ENCODE data around the gene SPTBN5.

The SPTBN5 gene

DNA sequence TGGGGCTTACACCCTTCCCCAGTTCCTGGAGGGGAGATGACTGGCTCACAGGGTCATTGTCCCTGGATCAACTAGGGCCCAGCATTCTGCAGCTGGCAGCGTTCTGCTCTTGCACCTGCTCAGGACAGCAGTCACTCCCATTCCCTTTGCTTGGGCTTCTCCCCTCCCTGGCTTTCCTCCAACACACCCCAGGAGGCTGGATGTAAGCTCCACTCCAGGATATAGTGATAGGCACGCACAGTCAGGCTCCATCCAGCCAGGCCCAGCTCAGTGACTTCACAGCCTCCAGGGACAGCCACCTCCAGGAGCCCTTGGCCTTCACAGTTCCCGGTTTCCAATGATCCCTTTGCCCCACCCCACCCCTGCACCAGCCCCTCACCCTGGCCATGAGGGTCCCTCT lies 1.9 kb downstream of the SPTBN5 start:
- no peak overlapping the region for H3K4me3 ChIP-seq
- peaks cover 50 to 86% (median 78%) of the 10 kb centered on the region in 10 experiments for H3K4me1 ChIP-seq
- H4K20me1 ChIP-seq, result no peaks in the 10 kb centered on the region; a peak in 1 of 22 replicates
- H3K9me3 ChIP-seq (replicated peaks in 1 of 11), result no peaks in the 10 kb centered on the region
- H3K27me3 ChIP-seq, result no peaks in the 10 kb centered on the region
- H3K27ac ChIP-seq, result no peak overlapping the region
- peak overlapping the region in 9 of 11 experiments; percentile 89 to 97 (median 94); a peak in 17 of 22 replicates for H3K4me2 ChIP-seq
- no peak overlapping the region; a peak in 2 of 22 replicates for H3K9ac ChIP-seq
- H3K36me3 ChIP-seq, result no peaks in the 10 kb centered on the region; a peak in 1 of 22 replicates
- TF ChIP-seq Cebpa-rat (IDR thresholded peaks at IDR 0.05), result no peak

DNA sequence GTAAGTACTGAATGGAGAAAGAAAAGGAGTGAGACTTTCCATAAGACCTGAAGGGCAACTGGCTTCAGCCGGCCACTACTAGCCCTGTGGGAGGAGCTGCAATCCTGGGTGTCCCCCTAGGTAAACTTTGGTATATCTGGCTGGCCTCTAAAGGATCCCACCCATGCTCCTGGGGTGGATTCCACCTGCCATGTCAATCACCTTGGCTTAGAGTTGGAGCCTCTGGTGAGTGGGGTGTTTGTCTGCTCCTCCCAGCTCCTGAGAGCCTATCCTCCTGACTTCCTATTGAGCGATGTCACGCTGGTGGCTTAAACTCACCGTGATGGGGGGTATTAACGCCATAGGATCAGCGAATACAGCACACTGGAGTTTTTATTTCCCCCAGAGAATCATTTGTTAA lies 2.6 kb downstream of the SPTBN5 start:
- no peak overlapping the region for H3K27ac ChIP-seq
- TF ChIP-seq Cebpa-rat (IDR thresholded peaks at IDR 0.05), result no peak
- H3K9ac ChIP-seq, result no peak overlapping the region
- H4K20me1 ChIP-seq, result no peaks in the 10 kb centered on the region; a peak in 1 of 22 replicates
- H3K27me3 ChIP-seq, result no peaks in the 10 kb centered on the region
- H3K9me3 ChIP-seq (replicated peaks in 1 of 11), result no peaks in the 10 kb centered on the region
- no peak overlapping the region for H3K4me3 ChIP-seq
- peaks cover 50 to 79% (median 70%) of the 10 kb centered on the region in 10 experiments for H3K4me1 ChIP-seq
- H3K4me2 ChIP-seq, result peak overlapping the region in 6 of 11 experiments; percentile 91 to 95 (median 94); a peak in 7 of 22 replicates
- H3K36me3 ChIP-seq, result no peaks in the 10 kb centered on the region

DNA sequence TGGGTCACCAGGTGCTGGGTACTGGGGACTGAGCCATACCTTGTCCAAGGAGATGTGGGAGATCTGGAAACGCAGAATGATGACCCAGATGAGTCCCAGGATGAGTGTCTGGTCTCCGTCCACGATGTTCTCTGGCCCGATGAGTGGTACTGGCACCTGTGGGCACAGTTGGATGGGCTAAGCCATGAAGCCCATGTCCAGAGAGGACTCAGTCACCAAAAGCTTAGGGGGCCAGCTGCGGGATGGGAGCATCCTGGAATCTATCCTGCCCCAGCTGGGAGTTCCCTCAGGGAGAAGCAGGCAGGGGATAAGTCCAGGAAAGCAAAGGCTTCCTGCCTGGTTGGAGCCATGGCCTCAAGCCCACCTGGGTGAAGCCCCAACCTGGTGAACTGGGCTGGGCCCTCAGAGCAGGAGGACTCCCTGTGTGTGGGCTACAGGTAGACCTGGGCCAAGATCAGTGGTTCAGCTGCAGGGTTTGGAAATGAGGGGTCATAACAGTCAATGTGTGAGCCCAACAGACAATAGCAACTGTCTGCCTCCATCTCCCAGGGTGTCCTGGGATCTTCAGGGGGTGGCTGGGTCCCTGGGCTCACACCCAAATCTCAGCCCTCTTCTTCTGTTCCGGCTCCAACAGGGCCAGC lies 3.7 kb downstream of the SPTBN5 start:
- H4K20me1 ChIP-seq, result no peaks in the 10 kb centered on the region; a peak in 1 of 22 replicates
- peaks cover 50 to 74% (median 61%) of the 10 kb centered on the region in 10 experiments for H3K4me1 ChIP-seq
- H3K4me3 ChIP-seq, result no peak overlapping the region
- no peaks in the 10 kb centered on the region for H3K36me3 ChIP-seq
- peak overlapping the region in 2 of 11 experiments; percentile 72; a peak in 2 of 22 replicates for H3K4me2 ChIP-seq
- H3K9ac ChIP-seq, result no peak overlapping the region
- H3K27me3 ChIP-seq, result no peaks in the 10 kb centered on the region
- no peak for TF ChIP-seq Cebpa-rat (IDR thresholded peaks at IDR 0.05)
- H3K9me3 ChIP-seq (replicated peaks in 1 of 11), result no peaks in the 10 kb centered on the region
- H3K27ac ChIP-seq, result no peak overlapping the region

DNA sequence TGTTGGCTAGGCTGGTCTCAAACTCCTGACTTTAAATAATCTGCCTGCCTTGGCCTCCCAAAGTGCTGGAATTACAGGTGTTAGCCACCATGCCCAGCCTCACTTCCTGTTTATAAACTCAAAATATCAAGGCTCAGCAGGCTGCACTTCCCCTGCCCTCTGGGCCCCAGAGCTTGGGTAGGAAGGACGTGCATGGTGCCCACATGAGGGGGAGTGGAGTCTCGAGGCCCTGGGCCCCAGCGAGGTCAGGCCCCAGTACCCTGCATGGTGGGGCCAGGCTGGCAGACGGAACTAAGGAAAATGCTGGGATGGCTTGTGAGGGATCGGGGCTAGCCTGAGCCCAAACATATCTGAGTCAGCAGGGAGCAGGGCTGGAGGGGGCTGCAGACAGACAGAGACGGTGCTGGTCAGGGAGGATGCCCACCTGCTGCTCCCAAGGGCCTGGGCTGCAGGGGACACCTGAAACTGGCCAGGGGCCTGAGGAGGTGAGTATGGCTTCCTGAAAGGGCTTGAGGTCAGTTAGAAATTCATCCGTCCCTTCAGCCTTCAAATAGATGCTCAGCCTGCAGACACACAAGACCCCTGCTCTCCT lies 5.1 kb downstream of the SPTBN5 start:
- no peaks in the 10 kb centered on the region for H3K9me3 ChIP-seq (replicated peaks in 1 of 11)
- peaks cover 36 to 60% (median 47%) of the 10 kb centered on the region in 10 experiments for H3K4me1 ChIP-seq
- TF ChIP-seq Cebpa-rat (IDR thresholded peaks at IDR 0.05), result no peak
- H3K9ac ChIP-seq, result no peak overlapping the region
- peak overlapping the region in 5 of 11 experiments; percentile 5 to 36 (median 11); a peak in 3 of 22 replicates for H3K27ac ChIP-seq
- H3K27me3 ChIP-seq, result no peaks in the 10 kb centered on the region
- peak overlapping the region in 1 of 10 experiments; percentile 29; a peak in 1 of 20 replicates for H3K4me3 ChIP-seq
- no peaks in the 10 kb centered on the region; a peak in 1 of 22 replicates for H4K20me1 ChIP-seq
- no peaks in the 10 kb centered on the region for H3K36me3 ChIP-seq
- H3K4me2 ChIP-seq, result peak overlapping the region; percentile 54 to 80 (median 72)

DNA sequence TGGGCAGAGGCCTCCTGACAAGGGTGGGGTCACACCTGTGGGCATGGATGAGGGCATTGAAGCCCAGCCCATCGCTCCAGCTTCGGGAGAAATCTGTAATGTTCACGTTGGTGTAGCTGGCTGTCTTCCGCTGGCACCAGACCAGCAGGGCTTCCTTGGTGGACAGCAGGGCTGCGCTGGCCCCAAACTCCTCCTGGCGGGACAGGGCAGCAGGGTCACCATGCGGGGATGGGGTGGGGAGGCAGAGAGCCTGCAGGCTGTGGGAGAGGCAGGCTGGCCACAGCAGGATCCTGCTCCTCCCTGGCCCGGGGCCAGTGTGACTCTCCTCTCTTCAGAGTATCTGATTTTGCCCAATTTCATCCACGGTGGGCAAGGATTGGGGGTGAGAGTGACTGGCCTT lies 6.0 kb downstream of the SPTBN5 start:
- Histone ChIP-seq H3K4me1 (peaks cover 34 to 60% (median 47%) of the 10 kb centered on the region in 10 experiments), H3K4me3 (no peak overlapping the region), H3K4me2 (peak overlapping the region; percentile 54 to 80 (median 72); a peak in 20 of 22 replicates), H3K9me3 (replicated peaks in 1 of 11) (no peaks in the 10 kb centered on the region), H3K9ac (no peak overlapping the region), H3K27ac (no peak overlapping the region), H4K20me1 (peaks cover 0 to 7% (median 0%) of the 10 kb centered on the region in 11 experiments; a peak in 4 of 22 replicates), H3K36me3 (no peaks in the 10 kb centered on the region), H3K27me3 (no peaks in the 10 kb centered on the region)
- no peak for TF ChIP-seq Cebpa-rat (IDR thresholded peaks at IDR 0.05)

DNA sequence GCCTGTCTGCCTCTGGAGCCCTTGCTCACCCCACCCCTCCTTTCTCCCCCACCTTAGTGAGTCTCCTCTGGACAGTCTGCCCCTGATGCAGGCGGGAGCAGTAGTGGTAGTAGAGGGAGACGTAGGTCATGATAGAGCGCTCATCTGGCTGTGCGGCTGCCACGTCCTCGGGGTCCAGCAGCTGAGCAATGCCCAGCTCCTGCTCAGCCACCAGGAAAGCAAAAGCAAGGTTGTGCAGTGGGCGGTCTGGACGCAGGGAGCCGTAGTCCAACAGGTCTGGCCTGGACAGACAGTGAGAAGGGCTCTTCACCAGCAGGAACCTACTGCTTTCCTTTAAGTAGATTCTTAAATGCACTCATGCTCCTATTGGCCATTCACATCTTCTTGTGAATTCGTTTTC lies 6.7 kb downstream of the SPTBN5 start:
- Histone ChIP-seq H4K20me1 (peaks cover 0 to 9% (median 0%) of the 10 kb centered on the region in 11 experiments; a peak in 4 of 22 replicates), H3K4me3 (no peak overlapping the region), H3K9me3 (replicated peaks in 1 of 11) (no peaks in the 10 kb centered on the region), H3K27ac (no peak overlapping the region), H3K36me3 (no peaks in the 10 kb centered on the region), H3K27me3 (peaks cover 0 to 7% (median 0%) of the 10 kb centered on the region in 11 experiments; a peak in 3 of 22 replicates), H3K4me2 (no peak overlapping the region), H3K4me1 (peaks cover 29 to 60% (median 47%) of the 10 kb centered on the region in 10 experiments), H3K9ac (no peak overlapping the region)
- no peak for TF ChIP-seq Cebpa-rat (IDR thresholded peaks at IDR 0.05)

DNA sequence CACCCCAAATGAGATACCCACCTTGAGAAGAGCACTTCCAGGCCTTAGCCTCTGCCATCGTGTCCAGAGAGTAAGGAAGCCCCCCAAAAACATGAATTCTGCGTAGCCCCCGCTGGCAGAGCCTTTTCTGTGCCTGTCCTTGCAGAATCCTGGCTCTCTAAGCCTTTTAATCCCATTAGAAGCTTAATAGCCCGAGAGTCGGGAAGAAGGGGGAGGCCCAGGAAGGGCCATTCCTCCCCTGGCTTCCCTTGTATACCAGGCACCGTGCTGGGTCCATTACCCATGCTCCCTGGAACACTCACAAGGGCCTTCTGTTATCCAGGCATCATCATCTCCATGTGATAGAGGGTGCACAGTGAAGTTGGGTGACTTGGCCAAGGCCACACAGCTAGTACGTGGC lies 7.1 kb downstream of the SPTBN5 start:
- no peak for TF ChIP-seq Cebpa-rat (IDR thresholded peaks at IDR 0.05)
- peaks cover 0 to 9% (median 0%) of the 10 kb centered on the region in 11 experiments; a peak in 4 of 22 replicates for H4K20me1 ChIP-seq
- no peaks in the 10 kb centered on the region for H3K36me3 ChIP-seq
- no peak overlapping the region for H3K4me2 ChIP-seq
- peaks cover 25 to 57% (median 43%) of the 10 kb centered on the region in 10 experiments for H3K4me1 ChIP-seq
- H3K9me3 ChIP-seq (replicated peaks in 1 of 11), result no peaks in the 10 kb centered on the region
- no peak overlapping the region for H3K4me3 ChIP-seq
- no peak overlapping the region for H3K9ac ChIP-seq
- H3K27me3 ChIP-seq, result peaks cover 0 to 10% (median 2%) of the 10 kb centered on the region in 11 experiments; a peak in 16 of 22 replicates
- H3K27ac ChIP-seq, result no peak overlapping the region

DNA sequence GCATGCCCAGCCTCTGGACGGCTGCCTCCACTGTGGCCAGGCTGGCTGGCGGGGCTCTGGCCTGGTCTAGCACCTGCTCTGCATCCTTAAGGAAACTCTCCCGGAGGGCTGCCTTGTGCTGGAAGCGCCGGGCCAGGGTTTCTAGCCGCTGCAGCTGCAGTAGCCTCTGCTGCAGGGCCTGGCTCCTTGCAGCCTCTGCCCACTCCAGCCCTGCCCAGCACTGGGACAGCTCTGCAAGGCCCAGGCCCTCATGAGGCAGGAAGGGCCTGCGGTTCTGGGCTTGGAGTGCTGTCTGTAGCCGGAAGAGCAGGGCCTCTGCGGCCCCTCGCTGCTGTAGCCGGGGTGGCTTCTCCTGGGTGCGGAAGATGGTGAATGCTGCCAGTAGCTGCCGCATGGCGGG lies 8.0 kb downstream of the SPTBN5 start:
- peaks cover 0 to 12% (median 0%) of the 10 kb centered on the region in 11 experiments; a peak in 6 of 22 replicates for H4K20me1 ChIP-seq
- H3K9ac ChIP-seq, result no peak overlapping the region
- no peak for TF ChIP-seq Cebpa-rat (IDR thresholded peaks at IDR 0.05)
- H3K36me3 ChIP-seq, result no peaks in the 10 kb centered on the region
- H3K27ac ChIP-seq, result no peak overlapping the region
- H3K4me3 ChIP-seq, result no peak overlapping the region
- H3K27me3 ChIP-seq, result peaks cover 0 to 19% (median 11%) of the 10 kb centered on the region in 11 experiments; a peak in 16 of 22 replicates
- no peak overlapping the region for H3K4me2 ChIP-seq
- H3K4me1 ChIP-seq, result peaks cover 25 to 55% (median 37%) of the 10 kb centered on the region in 10 experiments
- H3K9me3 ChIP-seq (replicated peaks in 1 of 11), result no peaks in the 10 kb centered on the region

DNA sequence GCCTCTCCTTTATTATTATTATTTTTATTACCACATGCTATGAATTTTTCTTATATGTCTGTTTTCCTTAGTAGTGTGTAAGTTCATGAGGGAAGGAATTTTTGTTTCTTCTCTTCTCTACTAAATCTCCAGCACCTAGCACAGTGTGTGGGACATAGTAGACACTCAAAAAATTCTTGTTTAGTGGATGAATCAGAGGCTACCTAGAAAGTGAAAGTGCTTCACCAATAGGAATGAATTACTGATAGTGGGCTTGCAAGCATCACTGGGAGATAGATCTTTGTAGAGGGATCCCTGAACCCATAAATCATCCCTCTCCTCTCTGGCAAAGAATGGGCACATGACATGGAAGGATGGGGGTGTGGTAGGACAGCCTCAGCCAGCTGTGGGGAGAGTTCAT lies 8.5 kb downstream of the SPTBN5 start:
- H3K9me3 ChIP-seq (replicated peaks in 1 of 11), result no peaks in the 10 kb centered on the region
- H3K9ac ChIP-seq, result no peak overlapping the region
- peaks cover 0 to 12% (median 0%) of the 10 kb centered on the region in 11 experiments; a peak in 7 of 22 replicates for H4K20me1 ChIP-seq
- no peak overlapping the region for H3K27ac ChIP-seq
- TF ChIP-seq Cebpa-rat (IDR thresholded peaks at IDR 0.05), result no peak
- H3K4me2 ChIP-seq, result no peak overlapping the region
- H3K4me3 ChIP-seq, result no peak overlapping the region
- H3K36me3 ChIP-seq, result no peaks in the 10 kb centered on the region
- peaks cover 0 to 22% (median 11%) of the 10 kb centered on the region in 11 experiments; a peak in 16 of 22 replicates for H3K27me3 ChIP-seq
- H3K4me1 ChIP-seq, result peaks cover 25 to 55% (median 36%) of the 10 kb centered on the region in 10 experiments
